GM06990 (cell line): Measurements from ENCODE around the gene NR4A3.

Source experiments
- DNase-seq: peaks from one replicate; pipeline ENCODE4 v3.0.0-alpha.2; 2011; ENCODE audit not compliant: insufficient read length; ENCODE audit errors: extremely low read depth
- H3K27me3 ChIP-seq: replicated peaks from 2 replicates; pipeline ENCODE4 v1.6.0; 2011; ENCODE audit warnings: low read length; ENCODE audit not compliant: control insufficient read depth, insufficient read depth
- H3K36me3 ChIP-seq: 2 replicates; pipeline ENCODE4 v1.5.1; 2011; ENCODE audit warnings: low read length; ENCODE audit not compliant: control insufficient read depth, insufficient read depth
- H3K4me3 ChIP-seq: replicated peaks from 2 replicates; pipeline ENCODE4 v1.5.1; 2011; ENCODE audit warnings: low read depth, mild to moderate bottlenecking, control low read depth, low read length
- CTCF ChIP-seq: IDR thresholded peaks from 2 replicates; pipeline ENCODE4 v1.5.1; 2011; ENCODE audit warnings: low read length, control low read depth, mild to moderate bottlenecking, inconsistent platforms; ENCODE audit not compliant: insufficient read depth, poor library complexity, severe bottlenecking

The NR4A3 gene

GRCh38 chr9:99796231-99796630 is 25.5 kb upstream of the NR4A3 start:
- Histone ChIP-seq H3K36me3 (no peaks in the 10 kb centered on the region), H3K4me3 (no peak overlapping the region), H3K27me3 (no peaks in the 10 kb centered on the region)
- no peak for TF ChIP-seq CTCF
- no peak for DNase-seq

GRCh38 chr9:99801775-99802174 is 19.9 kb upstream of the NR4A3 start:
- Histone ChIP-seq H3K4me3 (no peak overlapping the region), H3K36me3 (no peaks in the 10 kb centered on the region), H3K27me3 (no peaks in the 10 kb centered on the region)
- DNase-seq: no peak
- TF ChIP-seq CTCF: no peak

- H3K36me3 ChIP-seq: no peaks in the 10 kb centered on the region
- H3K27me3 ChIP-seq: no peaks in the 10 kb centered on the region
- no peak for TF ChIP-seq CTCF
Measured at GRCh38 chr9:99803694-99804093, 18.0 kb upstream of the NR4A3 start.

GRCh38 chr9:99807276-99807852 is 14.3 kb upstream of the NR4A3 start:
- DNase-seq: peak; percentile 30
- peak; percentile 85 for TF ChIP-seq CTCF
- Histone ChIP-seq H3K36me3 (no peaks in the 10 kb centered on the region), H3K27me3 (no peaks in the 10 kb centered on the region), H3K4me3 (no peak overlapping the region)

More at GRCh38 chr9:99803694-99804093, 18.0 kb upstream of the NR4A3 start:
- no peak overlapping the region for H3K4me3 ChIP-seq
- DNase-seq: no peak

GRCh38 chr9:99807956-99808355 is 13.7 kb upstream of the NR4A3 start:
- H3K4me3 ChIP-seq: no peak overlapping the region
- no peak for DNase-seq
- no peaks in the 10 kb centered on the region for H3K27me3 ChIP-seq
- no peak for TF ChIP-seq CTCF
- no peaks in the 10 kb centered on the region for H3K36me3 ChIP-seq

- DNase-seq: no peak
- Histone ChIP-seq H3K27me3 (no peaks in the 10 kb centered on the region), H3K36me3 (no peaks in the 10 kb centered on the region), H3K4me3 (no peak overlapping the region)
- no peak for TF ChIP-seq CTCF
Measured at GRCh38 chr9:99808454-99808853, 13.2 kb upstream of the NR4A3 start.
